Left kidney (tissue), 2 donors: Measurements from ENCODE around the gene RP2. TPM values are rescaled to one million over a fixed set of nuclear protein-coding genes. Genes with fewer than 3 reads are reported as not detected.

Experiments
- DNase-seq: peaks from one replicate; pipeline ENCODE4 v3.0.0-alpha.2; 2013
- polyA plus RNA-seq: library from polyadenylated mRNA; unstranded; fragments of 120-200 nt; gene quantifications from one replicate; pipeline ENCODE4 v1.2.1, GENCODE V29; 2013; ENCODE audit not compliant: insufficient read length

Gene RP2
- polyA plus RNA-seq, 1 donor: 15.5 TPM

DNA sequence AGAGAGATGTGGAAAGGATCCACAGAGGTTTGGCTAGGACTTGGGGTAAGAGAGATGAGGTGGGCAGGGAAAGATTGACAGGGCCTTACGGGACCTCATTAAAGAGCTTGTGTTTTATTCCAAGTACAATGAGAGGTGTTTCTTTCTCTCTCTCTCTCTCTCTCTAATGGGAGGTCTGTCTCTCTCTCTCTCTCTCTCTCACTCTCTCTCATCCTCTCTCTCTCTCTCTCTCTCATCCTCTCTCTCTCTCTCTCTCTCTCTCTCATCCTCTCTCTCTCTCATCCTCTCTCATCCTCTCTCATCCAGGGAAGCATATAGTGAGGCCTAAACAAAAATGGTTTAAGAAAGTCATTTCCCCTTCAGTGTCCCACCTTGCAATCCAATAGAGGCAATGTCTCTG is 80.8 kb downstream of the RP2 start:
- no peak for DNase-seq

DNA sequence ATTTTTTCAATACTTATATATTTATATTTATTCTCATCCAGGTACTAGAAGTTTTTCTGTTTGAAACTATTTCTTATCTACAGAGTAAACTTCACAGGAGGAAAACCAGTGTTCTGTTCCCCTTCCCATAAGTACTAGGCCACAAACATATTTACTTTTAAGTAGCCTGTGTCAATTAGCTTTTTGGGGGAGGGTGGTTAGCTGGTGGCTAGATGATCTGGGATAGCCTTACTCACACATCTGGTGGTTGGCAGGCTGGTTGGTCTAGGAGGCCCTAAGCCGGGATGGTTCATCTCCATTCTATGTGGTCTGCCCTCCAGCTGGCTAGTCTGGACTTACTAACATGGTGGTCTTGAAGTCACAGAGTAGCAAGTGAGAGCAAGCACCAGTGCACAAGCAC is 81.6 kb downstream of the RP2 start:
- DNase-seq: no peak

DNA sequence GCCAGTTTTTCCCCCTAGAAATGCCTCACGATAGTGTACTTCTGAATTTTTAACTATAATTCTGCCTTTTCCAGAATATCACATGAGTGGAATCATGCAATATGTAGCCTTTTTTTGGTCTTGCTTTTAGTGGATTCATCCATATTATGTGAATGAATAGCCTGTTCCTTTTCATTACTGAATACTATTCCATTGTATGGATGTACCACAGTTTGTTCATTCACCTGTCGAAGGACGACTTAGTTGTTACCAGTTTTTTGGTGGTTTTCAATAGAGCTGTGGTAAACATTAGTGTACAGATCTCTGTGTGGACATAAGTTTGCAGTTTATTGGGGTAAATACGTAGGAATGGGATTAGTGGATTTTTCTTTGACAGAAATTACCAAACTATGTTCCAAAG is 83.4 kb downstream of the RP2 start:
- DNase-seq: no peak

GRCh38 chrX:46922611-46923010 is 85.8 kb downstream of the RP2 start:
- DNase-seq: no peak

- no peak for DNase-seq
Observed at GRCh38 chrX:46927718-46928117, 90.9 kb downstream of the RP2 start.

- no peak for DNase-seq
Observed at GRCh38 chrX:46929439-46930261, 92.8 kb downstream of the RP2 start.

Other genes starting within 250 kb of the RP2 start
- gene SLC9A7, start 77.9 kb upstream of the RP2 start, polyA plus RNA-seq: 4.6 TPM
- gene JADE3, start 75.4 kb downstream of the RP2 start, polyA plus RNA-seq: 30.1 TPM
- gene RGN, start 241.4 kb downstream of the RP2 start, polyA plus RNA-seq: 42.7 TPM